AG10803 (cell line): ENCODE data around the gene DACH1.

ENCODE experiments used
- DNase-seq: peaks from one replicate; pipeline ENCODE4 v3.0.0; 2010; ENCODE audit warnings: low read depth
- H3K4me3 ChIP-seq: 2 replicates; pipeline ENCODE4 v1.5.1; 2011; ENCODE audit warnings: mild to moderate bottlenecking, low read length, control low read depth
- CTCF ChIP-seq: conservative IDR thresholded peaks from 2 replicates; pipeline ENCODE4 v1.5.1; 2011; ENCODE audit warnings: mild to moderate bottlenecking, low read length, control low read depth, inconsistent platforms

DACH1 gene

GRCh38 chr13:71659404-71659803 is 207.6 kb downstream of the DACH1 start:
- TF ChIP-seq CTCF: no peak
- no peak for DNase-seq
- no peak overlapping the region for H3K4me3 ChIP-seq

GRCh38 chr13:71645467-71645866 is 221.5 kb downstream of the DACH1 start:
- no peak overlapping the region for H3K4me3 ChIP-seq
- no peak for DNase-seq
- no peak for TF ChIP-seq CTCF

GRCh38 chr13:71644579-71644978 is 222.4 kb downstream of the DACH1 start:
- no peak for DNase-seq
- H3K4me3 ChIP-seq: no peak overlapping the region
- TF ChIP-seq CTCF: no peak

GRCh38 chr13:71643448-71643860 is 223.6 kb downstream of the DACH1 start:
- no peak for TF ChIP-seq CTCF
- DNase-seq: no peak
- H3K4me3 ChIP-seq: no peak overlapping the region

GRCh38 chr13:71638751-71639150 is 228.3 kb downstream of the DACH1 start:
- no peak for DNase-seq
- no peak overlapping the region for H3K4me3 ChIP-seq
- TF ChIP-seq CTCF: no peak

- no peak for TF ChIP-seq CTCF
- no peak overlapping the region for H3K4me3 ChIP-seq
- no peak for DNase-seq
Observed at GRCh38 chr13:71634602-71635443, 232.2 kb downstream of the DACH1 start.

GRCh38 chr13:71634182-71634581 is 232.8 kb downstream of the DACH1 start:
- TF ChIP-seq CTCF: no peak
- no peak for DNase-seq
- no peak overlapping the region for H3K4me3 ChIP-seq
